Liver (tissue), 9 donors: ENCODE data around the gene SEMA4F. TPM values are rescaled to one million over a fixed set of nuclear protein-coding genes. Genes with fewer than 3 reads are reported as not detected.

ENCODE experiments used
- DNase-seq: peaks from one replicate; pipeline ENCODE4 v3.0.0-alpha.2; 2017; ENCODE audit warnings: low spot score
- H3K27ac ChIP-seq, 2 donors: one replicate each; pipeline ENCODE4 v1.7.0; 2013; ENCODE audit warnings: inconsistent platforms in 2 of 2, low read length in 2 of 2, control low read depth in 1 of 2, low read depth in 1 of 2, mild to moderate bottlenecking in 1 of 2
- H3K27me3 ChIP-seq, 4 donors: one replicate each; pipeline versions ENCODE4 v1.6.1 to v1.7.0; 2013; ENCODE audit warnings: low read length in 3 of 4, inconsistent platforms in 1 of 4, mild to moderate bottlenecking in 1 of 4, moderate library complexity in 1 of 4; ENCODE audit not compliant: control insufficient read depth in 4 of 4, insufficient read depth in 4 of 4
- H3K36me3 ChIP-seq, 4 donors: one replicate each; pipeline versions ENCODE4 v1.6.1 to v1.7.0; 2013; ENCODE audit warnings: low read length in 3 of 4, mild to moderate bottlenecking in 3 of 4, low read depth in 1 of 4, moderate library complexity in 1 of 4; ENCODE audit not compliant: control insufficient read depth in 4 of 4, insufficient read depth in 3 of 4
- H3K4me1 ChIP-seq, 4 donors: one replicate each; pipeline versions ENCODE4 v1.6.1 to v1.7.0; 2013; ENCODE audit warnings: low read length in 3 of 4, mild to moderate bottlenecking in 3 of 4, moderate library complexity in 1 of 4; ENCODE audit not compliant: control insufficient read depth in 4 of 4, insufficient read depth in 4 of 4
- H3K4me3 ChIP-seq, 3 donors: one replicate each; pipeline versions ENCODE4 v1.6.1 to v1.7.0; 2013; ENCODE audit warnings: low read length in 3 of 3, control low read depth in 1 of 3, low read depth in 1 of 3, mild to moderate bottlenecking in 1 of 3
- H3K9ac ChIP-seq, 2 donors: one replicate each; pipeline ENCODE4 v1.7.0; 2013; ENCODE audit warnings: low read length in 2 of 2, mild to moderate bottlenecking in 2 of 2, moderate library complexity in 2 of 2, control low read depth in 1 of 2, low read depth in 1 of 2
- H3K9me3 ChIP-seq, 4 donors: one replicate each; pipeline versions ENCODE4 v1.6.1 to v1.7.0; 2013; ENCODE audit warnings: low read length in 3 of 4; ENCODE audit not compliant: control insufficient read depth in 4 of 4
- CTCF ChIP-seq: fragments of 150-350 bp; IDR thresholded peaks from 2 replicates; pipeline ENCODE4 v1.5.1; 2017; ENCODE audit warnings: improper control_type of control experiment, low read depth, low read length; ENCODE audit not compliant: missing input control
- EGR1 ChIP-seq, 2 donors: IDR thresholded peaks; 2 replicates each; pipeline ENCODE4 v1.6.1; 2016 to 2018; ENCODE audit warnings: antibody characterized with exemption in 2 of 2, low read depth in 2 of 2
- FOXA1 ChIP-seq: IDR thresholded peaks from 2 replicates; pipeline ENCODE4 v1.6.1; 2016; ENCODE audit warnings: antibody characterized with exemption
- FOXA2 ChIP-seq: IDR thresholded peaks from 2 replicates; pipeline ENCODE4 v1.6.1; 2016; ENCODE audit warnings: antibody characterized with exemption
- GABPA ChIP-seq, 2 donors: IDR thresholded peaks in 1 of 2; conservative IDR thresholded peaks in 1 of 2; 2 replicates each; pipeline ENCODE4 v1.6.1; 2016; ENCODE audit warnings: antibody characterized with exemption in 2 of 2, mild to moderate bottlenecking in 1 of 2, moderate library complexity in 1 of 2
- HNF4A ChIP-seq, 2 donors: conservative IDR thresholded peaks; 2 replicates each; pipeline ENCODE4 v1.6.1; 2016; ENCODE audit warnings: antibody characterized with exemption in 2 of 2, mild to moderate bottlenecking in 2 of 2
- HNF4G ChIP-seq: IDR thresholded peaks from 2 replicates; pipeline ENCODE4 v1.6.1; 2016; ENCODE audit warnings: antibody characterized with exemption
- JUND ChIP-seq, 2 donors: IDR thresholded peaks; 2 replicates each; pipeline ENCODE4 v1.6.1; 2016; ENCODE audit warnings: antibody characterized with exemption in 2 of 2
- MAX ChIP-seq: IDR thresholded peaks from 2 replicates; pipeline ENCODE4 v1.6.1; 2016; ENCODE audit warnings: antibody characterized with exemption
- NR2F2 ChIP-seq: IDR thresholded peaks from 2 replicates; pipeline ENCODE4 v1.6.1; 2016; ENCODE audit warnings: antibody characterized with exemption
- RAD21 ChIP-seq, 2 donors: IDR thresholded peaks; 2 replicates each; pipeline ENCODE4 v1.6.1; 2016; ENCODE audit warnings: antibody characterized with exemption in 2 of 2, mild to moderate bottlenecking in 2 of 2
- REST ChIP-seq: IDR thresholded peaks from 2 replicates; pipeline ENCODE4 v1.6.1; 2016; ENCODE audit warnings: antibody characterized with exemption, mild to moderate bottlenecking
- RXRA ChIP-seq, 2 donors: IDR thresholded peaks; 2 replicates each; pipeline ENCODE4 v1.6.1; 2017 to 2018; ENCODE audit warnings: antibody characterized with exemption in 2 of 2, mild to moderate bottlenecking in 1 of 2
- SP1 ChIP-seq: IDR thresholded peaks from 2 replicates; pipeline ENCODE4 v1.6.1; 2018; ENCODE audit warnings: antibody characterized with exemption, mild to moderate bottlenecking
- TAF1 ChIP-seq: conservative IDR thresholded peaks from 2 replicates; pipeline ENCODE4 v1.6.1; 2016; ENCODE audit warnings: antibody characterized with exemption, mild to moderate bottlenecking
- YY1 ChIP-seq: IDR thresholded peaks from 2 replicates; pipeline ENCODE4 v1.6.1; 2016; ENCODE audit warnings: antibody characterized with exemption, mild to moderate bottlenecking
- WGBS: extraction: QIAGEN DNeasy Blood & Tissue Kit; methylation state at CpG from one replicate; pipeline ENCODE4 v1.1.7; 2013; 5-methylcytosine and 5-hydroxymethylcytosine counted together
- polyA plus RNA-seq, 2 donors: library from polyadenylated mRNA; stranded (reverse) in 1 of 2; unstranded in 1 of 2; fragments of 200-250 nt in 1 of 2; fragments of >200 nt in 1 of 2; fragmentation: Nextera tagmentation in 1 of 2; extraction: Ambion mirVana in 1 of 2; gene quantifications; one replicate each; pipeline versions ENCODE4 v1.2.1 to v1.2.3, GENCODE V29; 2013 to 2015
- total RNA-seq, 2 donors: library from RNA; depleted of rRNA; stranded (reverse); fragments of >200 nt; gene quantifications; one replicate each; pipeline ENCODE4 v1.2.3, GENCODE V29; 2014
- TF ChIP-seq, protein P1 (sequence below): IDR thresholded peaks from 2 replicates; pipeline ENCODE4 v1.6.1; 2016; ENCODE audit warnings: antibody characterized with exemption
- TF ChIP-seq, protein P2 (sequence below): IDR thresholded peaks from 2 replicates; pipeline ENCODE4 v1.6.1; 2016; ENCODE audit warnings: antibody characterized with exemption
- donor health status: healthy.
- donor health status: healthy.
- donor health status: healthy.
- donor health status: healthy.
- donor health status: healthy.

SEMA4F gene
- total and polyA plus RNA-seq, 4 donors, result 0.57 to 1.1 (median 0.96) TPM

DNA sequence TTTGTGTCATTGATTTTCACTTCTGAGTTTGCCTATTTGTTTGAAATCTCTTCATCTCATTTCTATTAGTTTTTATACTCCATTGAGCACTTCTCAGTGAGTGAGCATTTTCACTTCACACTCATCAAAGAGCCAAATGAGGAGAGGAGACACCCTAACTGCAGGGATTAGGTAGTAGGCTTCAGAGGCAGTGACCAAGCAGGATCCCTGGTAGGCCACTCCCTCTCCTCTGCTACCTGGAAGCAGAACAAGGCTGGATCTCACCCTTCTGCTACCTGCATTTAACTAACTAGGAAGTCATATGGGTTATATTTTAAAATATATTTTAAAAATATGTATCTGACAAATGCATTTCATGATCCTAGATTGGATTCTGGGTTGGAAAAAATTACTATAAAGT is 52.7 kb downstream of the SEMA4F start:
- Histone ChIP-seq H3K4me3 (no peak overlapping the region), H3K36me3 (no peaks in the 10 kb centered on the region), H3K9me3 (no peaks in the 10 kb centered on the region), H3K4me1 (no peaks in the 10 kb centered on the region), H3K9ac (no peak overlapping the region), H3K27me3 (no peaks in the 10 kb centered on the region), H3K27ac (no peak overlapping the region)
- TF ChIP-seq JUND (IDR thresholded peaks at IDR 0.05) (no peak), YY1 (no peak), REST (no peak), FOXA1 (no peak), EGR1 (IDR thresholded peaks at IDR 0.05; ENCODE audit: low read depth in 2 of 2) (no peak), MAX (no peak)
- TF ChIP-seq, protein P1, sequence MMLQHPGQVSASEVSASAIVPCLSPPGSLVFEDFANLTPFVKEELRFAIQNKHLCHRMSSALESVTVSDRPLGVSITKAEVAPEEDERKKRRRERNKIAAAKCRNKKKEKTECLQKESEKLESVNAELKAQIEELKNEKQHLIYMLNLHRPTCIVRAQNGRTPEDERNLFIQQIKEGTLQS, result no peak
- TF ChIP-seq, protein P2, sequence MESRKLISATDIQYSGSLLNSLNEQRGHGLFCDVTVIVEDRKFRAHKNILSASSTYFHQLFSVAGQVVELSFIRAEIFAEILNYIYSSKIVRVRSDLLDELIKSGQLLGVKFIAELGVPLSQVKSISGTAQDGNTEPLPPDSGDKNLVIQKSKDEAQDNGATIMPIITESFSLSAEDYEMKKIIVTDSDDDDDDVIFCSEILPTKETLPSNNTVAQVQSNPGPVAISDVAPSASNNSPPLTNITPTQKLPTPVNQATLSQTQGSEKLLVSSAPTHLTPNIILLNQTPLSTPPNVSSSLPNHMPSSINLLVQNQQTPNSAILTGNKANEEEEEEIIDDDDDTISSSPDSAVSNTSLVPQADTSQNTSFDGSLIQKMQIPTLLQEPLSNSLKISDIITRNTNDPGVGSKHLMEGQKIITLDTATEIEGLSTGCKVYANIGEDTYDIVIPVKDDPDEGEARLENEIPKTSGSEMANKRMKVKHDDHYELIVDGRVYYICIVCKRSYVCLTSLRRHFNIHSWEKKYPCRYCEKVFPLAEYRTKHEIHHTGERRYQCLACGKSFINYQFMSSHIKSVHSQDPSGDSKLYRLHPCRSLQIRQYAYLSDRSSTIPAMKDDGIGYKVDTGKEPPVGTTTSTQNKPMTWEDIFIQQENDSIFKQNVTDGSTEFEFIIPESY, result no peak
- DNase-seq, result no peak

DNA sequence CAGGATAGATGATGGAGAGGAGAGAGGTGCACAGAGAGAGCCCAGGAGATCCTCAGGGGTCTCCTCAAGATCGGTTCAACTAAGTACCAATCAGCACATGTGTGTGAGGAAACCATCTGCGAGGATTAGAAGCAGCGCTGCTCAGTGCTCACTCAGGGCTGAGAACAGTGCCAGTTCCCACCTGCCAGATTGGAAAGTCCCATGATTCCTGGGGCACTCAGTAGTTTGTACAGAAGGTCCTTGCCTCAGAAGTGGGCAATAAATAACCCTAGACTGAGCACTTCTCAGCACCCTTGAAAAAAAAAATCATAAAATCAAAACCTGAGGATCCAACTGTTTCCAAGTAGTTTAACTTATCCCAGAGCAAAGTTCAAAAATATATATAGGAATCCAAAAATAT is 53.8 kb downstream of the SEMA4F start:
- no peaks in the 10 kb centered on the region for H3K9me3 ChIP-seq
- H3K27ac ChIP-seq, result no peak overlapping the region
- 91% methylated on average over 3 of the region's 3 CpGs for WGBS
- no peak overlapping the region for H3K9ac ChIP-seq
- TF ChIP-seq RAD21 (IDR thresholded peaks at IDR 0.05) (no peak), JUND (IDR thresholded peaks at IDR 0.05) (no peak), GABPA (IDR thresholded peaks at IDR 0.05 in 1 of 2, conservative IDR thresholded peaks at IDR 0.05 in 1 of 2) (no peak), FOXA2 (no peak), SP1 (no peak), EGR1 (IDR thresholded peaks at IDR 0.05; ENCODE audit: low read depth in 2 of 2) (no peak), MAX (no peak), HNF4A (conservative IDR thresholded peaks at IDR 0.05) (no peak), NR2F2 (no peak), REST (no peak), CTCF (no peak), HNF4G (no peak), YY1 (no peak), TAF1 (no peak), RXRA (IDR thresholded peaks at IDR 0.05) (no peak)
- TF ChIP-seq, protein P1, result no peak
- TF ChIP-seq, protein P2, result no peak
- no peak overlapping the region for H3K4me3 ChIP-seq
- H3K4me1 ChIP-seq, result no peaks in the 10 kb centered on the region
- H3K27me3 ChIP-seq, result no peaks in the 10 kb centered on the region
- H3K36me3 ChIP-seq, result no peaks in the 10 kb centered on the region
- DNase-seq, result no peak
